Vagina (tissue), 2 donors: ENCODE data around the gene SNX33.

Experiments
- POLR2AphosphoS5 ChIP-seq, 2 donors: sonication (generic); formaldehyde crosslinking; IDR thresholded peaks; one replicate each; pipeline ENCODE4 v1.9.0; 2017; ENCODE audit warnings: antibody characterized with exemption in 2 of 2, mild to moderate bottlenecking in 2 of 2, low read depth in 1 of 2; ENCODE audit not compliant: insufficient read depth in 1 of 2
- TF ChIP-seq, protein P1 (sequence below), 3 experiments: fragments of 450-650 bp in 2 of 3; fragments of 200-600 bp in 1 of 3; sonication (generic) in 1 of 3; IDR thresholded peaks; one replicate each; pipeline ENCODE4 v1.5.1; 2017 to 2019; ENCODE audit warnings: antibody characterized with exemption in 3 of 3, mild to moderate bottlenecking in 2 of 3, moderate library complexity in 2 of 3

DNA sequence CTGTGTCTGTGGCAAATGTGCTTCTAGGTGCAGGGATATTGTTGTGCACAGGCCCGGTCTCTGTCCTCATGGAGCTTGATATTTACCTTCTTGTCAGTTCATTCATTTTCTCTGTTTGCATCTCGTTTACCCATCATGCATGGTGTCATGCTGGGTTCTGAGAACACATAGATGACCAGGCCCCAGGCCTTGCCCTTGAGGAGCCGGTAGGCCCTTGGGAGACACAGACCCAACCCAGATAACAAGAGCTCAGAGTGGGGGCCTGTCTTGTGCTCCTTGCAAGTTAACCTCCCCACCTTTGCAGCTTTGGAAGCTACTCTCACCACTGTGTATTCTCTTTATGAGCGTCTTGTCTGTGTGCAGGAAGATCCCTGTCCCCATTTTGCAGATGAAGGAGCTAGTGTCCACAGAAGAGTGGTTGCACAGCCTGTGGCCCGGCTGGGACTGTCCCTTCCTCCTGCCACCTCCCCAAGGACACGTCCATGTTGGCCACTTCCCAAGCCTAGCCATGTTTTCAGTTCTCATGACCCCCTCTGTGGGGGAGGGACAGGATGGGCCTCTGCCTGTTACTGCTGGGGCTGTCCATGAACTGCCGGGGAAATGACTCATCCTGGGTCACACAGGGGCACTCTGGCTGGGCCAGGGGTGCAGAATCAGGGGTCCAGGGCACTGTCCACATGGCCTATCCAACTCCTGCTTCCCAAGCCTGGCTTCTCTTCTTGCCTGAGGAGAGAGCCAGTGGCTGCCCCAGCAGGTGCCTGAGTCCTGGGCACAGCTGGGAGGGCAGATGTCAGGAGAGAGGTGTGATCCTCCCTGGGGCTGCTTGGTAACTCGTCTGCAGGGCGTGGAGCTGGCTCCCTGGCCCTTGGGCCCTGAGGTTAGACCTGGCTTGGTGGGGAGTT lies 3.4 kb downstream of the SNX33 start:
- TF ChIP-seq, protein P1, sequence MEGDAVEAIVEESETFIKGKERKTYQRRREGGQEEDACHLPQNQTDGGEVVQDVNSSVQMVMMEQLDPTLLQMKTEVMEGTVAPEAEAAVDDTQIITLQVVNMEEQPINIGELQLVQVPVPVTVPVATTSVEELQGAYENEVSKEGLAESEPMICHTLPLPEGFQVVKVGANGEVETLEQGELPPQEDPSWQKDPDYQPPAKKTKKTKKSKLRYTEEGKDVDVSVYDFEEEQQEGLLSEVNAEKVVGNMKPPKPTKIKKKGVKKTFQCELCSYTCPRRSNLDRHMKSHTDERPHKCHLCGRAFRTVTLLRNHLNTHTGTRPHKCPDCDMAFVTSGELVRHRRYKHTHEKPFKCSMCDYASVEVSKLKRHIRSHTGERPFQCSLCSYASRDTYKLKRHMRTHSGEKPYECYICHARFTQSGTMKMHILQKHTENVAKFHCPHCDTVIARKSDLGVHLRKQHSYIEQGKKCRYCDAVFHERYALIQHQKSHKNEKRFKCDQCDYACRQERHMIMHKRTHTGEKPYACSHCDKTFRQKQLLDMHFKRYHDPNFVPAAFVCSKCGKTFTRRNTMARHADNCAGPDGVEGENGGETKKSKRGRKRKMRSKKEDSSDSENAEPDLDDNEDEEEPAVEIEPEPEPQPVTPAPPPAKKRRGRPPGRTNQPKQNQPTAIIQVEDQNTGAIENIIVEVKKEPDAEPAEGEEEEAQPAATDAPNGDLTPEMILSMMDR (IDR thresholded peaks at IDR 0.05) = no peak
- TF ChIP-seq POLR2AphosphoS5 (IDR thresholded peaks at IDR 0.05; ENCODE audit: insufficient read depth in 1 of 2, low read depth in 1 of 2) = peak in 1 of 2 donors; percentile 45
